K562 (cell line): Measurements from ENCODE around the gene ZSWIM4. TPM values are rescaled to one million over a fixed set of nuclear protein-coding genes. Genes with fewer than 3 reads are reported as not detected.

Source experiments
- ARID4B ChIP-seq: sonication (generic); formaldehyde crosslinking; IDR thresholded peaks from 2 replicates; pipeline ENCODE4 v1.8.0; 2022; ENCODE audit warnings: mild to moderate bottlenecking, missing genetic modification reagents
- BACH1 ChIP-seq: fragments of 200-800 bp; sonication (Bioruptor generic); IDR thresholded peaks from 2 replicates; pipeline ENCODE4 v1.6.1; 2016; ENCODE audit warnings: missing genetic modification characterization, missing compliant biosample characterization
- CUX1 ChIP-seq: fragments of 200-800 bp; sonication (Bioruptor generic); IDR thresholded peaks from 2 replicates; pipeline ENCODE4 v1.6.1; 2016; ENCODE audit warnings: missing genetic modification characterization, missing compliant biosample characterization
- HDAC6 ChIP-seq: IDR thresholded peaks from 2 replicates; pipeline ENCODE4 v1.6.1; 2012; ENCODE audit warnings: low read depth, mild to moderate bottlenecking, control low read depth, inconsistent platforms, low read length, moderate library complexity
- KLF13 ChIP-seq: fragments of 450-650 bp; IDR thresholded peaks from 2 replicates; pipeline ENCODE4 v1.6.1; 2016; ENCODE audit warnings: missing genetic modification characterization, low read depth, mild to moderate bottlenecking, missing compliant biosample characterization, moderate library complexity, borderline replicate concordance
- PHB2 ChIP-seq: fragments of 450-650 bp; IDR thresholded peaks from 2 replicates; pipeline ENCODE4 v1.6.1; 2017; ENCODE audit warnings: low read depth
- POLR2AphosphoS2 ChIP-seq: IDR thresholded peaks from 2 replicates; pipeline ENCODE4 v1.6.1; 2012; ENCODE audit warnings: low read length, improper control_type of control experiment
- SNAPC5 ChIP-seq: fragments of 250-450 bp; sonication (Bioruptor Pico); IDR thresholded peaks from 2 replicates; pipeline ENCODE4 v1.8.0; 2021; ENCODE audit warnings: moderate library complexity, mild to moderate bottlenecking, inconsistent platforms
- SUPT5H ChIP-seq: fragments of 450-650 bp; IDR thresholded peaks from 2 replicates; pipeline ENCODE4 v1.6.1; 2016
- TAF9B ChIP-seq: fragments of 450-650 bp; IDR thresholded peaks from 2 replicates; pipeline ENCODE4 v1.6.1; 2018; ENCODE audit warnings: mild to moderate bottlenecking; ENCODE audit not compliant: partially characterized antibody
- ZFX ChIP-seq: sonication (generic); formaldehyde crosslinking; IDR thresholded peaks from 2 replicates; pipeline ENCODE4 v1.8.0; 2022; ENCODE audit warnings: mild to moderate bottlenecking, missing genetic modification reagents, moderate library complexity
- ZKSCAN3 ChIP-seq: fragments of 250-450 bp; sonication (Bioruptor Pico); IDR thresholded peaks from 2 replicates; pipeline ENCODE4 v1.4.0; 2020
- ZNF780A ChIP-seq: fragments of 250-450 bp; sonication (Bioruptor Pico); IDR thresholded peaks from 2 replicates; pipeline ENCODE4 v1.5.0; 2021; ENCODE audit warnings: mild to moderate bottlenecking
- polyA plus RNA-seq, 8 experiments: library from polyadenylated mRNA; depleted of rRNA in 4 of 8; stranded (reverse) in 5 of 8; unstranded in 3 of 8; fragments of >200 nt; fragmentation: Nextera tagmentation in 2 of 8; fragmentation: Illumina TruSeq in 1 of 8; extraction: Ambion mirVana in 2 of 8; extraction: Trizol in 1 of 8; gene quantifications; 2 replicates each; pipeline versions ENCODE4 v1.2.1 to v1.2.3, GENCODE V29; 2011 to 2014; ENCODE audit warnings: inconsistent platforms in 1 of 8, missing spikeins in 1 of 8
- total RNA-seq, 7 experiments: library from RNA; depleted of rRNA in 6 of 7; stranded (reverse); fragments of >200 nt in 6 of 7; fragmentation: Illumina TruSeq in 2 of 7; extraction: Trizol in 2 of 7; gene quantifications; 2 replicates each; pipeline versions ENCODE4 v1.2.1 to v1.2.3, GENCODE V29; 2011 to 2021; ENCODE audit warnings: low replicate concordance in 1 of 7

Gene ZSWIM4
- total and polyA plus RNA-seq, 9 of the 15 experiments (the other 6 are each of a cell fraction or from before 2014, with no cell fraction given) = 0.25 to 3.7 (median 0.79) TPM; not detected in 2

GRCh38 chr19:13774217-13775191, 20.7 kb upstream of the ZSWIM4 start, which contains the start of gene C19orf53 (continued):
- TF ChIP-seq TAF9B (peak; percentile 83), KLF13 (tag) (0 out of 2 replicates have a peak, but pooled peaks have one; percentile 56), CUX1 (CRISPR knock-in tag) (no peak), HDAC6 (peak; percentile 87; the same call in 1 of the 2 replicates), POLR2AphosphoS2 (peak; percentile 98), BACH1 (tag) (no peak), ZNF780A (CRISPR knock-in tag) (no peak), PHB2 (no peak; the same call in 1 of the 2 replicates), ZKSCAN3 (CRISPR knock-in tag) (no peak), ARID4B (CRISPR knock-in tag) (peak; percentile 85; the same call in 1 of the 2 replicates), SUPT5H (peak; percentile 98), SNAPC5 (CRISPR knock-in tag) (no peak), ZFX (CRISPR knock-in tag) (peak; percentile 44)
